ENCODE data around the gene GRIK1. TPM values are rescaled to one million over a fixed set of nuclear protein-coding genes. Genes with fewer than 3 reads are reported as not detected.
A peak's percentile ranks its signal among the peaks of the same experiment; 100 is the strongest.

The GRIK1 gene
- total RNA-seq, 1 experiment from 2014 or later, result not detected

GRCh38 chr21:29547998-29548397, 391.8 kb downstream of the GRIK1 start:
- DNase-seq (ENCODE audit: low read depth), result no peak

- DNase-seq (ENCODE audit: low read depth), result no peak
These were observed 393.7 kb downstream of the GRIK1 start for GRCh38 chr21:29546071-29546470.

GRCh38 chr21:29540289-29540688, 399.5 kb downstream of the GRIK1 start:
- no peak for DNase-seq (ENCODE audit: low read depth)

GRCh38 chr21:29538115-29538514, 401.7 kb downstream of the GRIK1 start:
- peak; percentile 41 for DNase-seq (ENCODE audit: low read depth)

- DNase-seq (ENCODE audit: low read depth), result no peak
These were observed 405.3 kb downstream of the GRIK1 start for GRCh38 chr21:29534448-29534847.

- DNase-seq (ENCODE audit: low read depth), result no peak
These were observed 410.7 kb downstream of the GRIK1 start for GRCh38 chr21:29529139-29529538.

GRCh38 chr21:29526545-29526944, 413.3 kb downstream of the GRIK1 start:
- DNase-seq (ENCODE audit: low read depth), result no peak

- DNase-seq (ENCODE audit: low read depth), result no peak
These were observed 415.7 kb downstream of the GRIK1 start for GRCh38 chr21:29524055-29524454.

- no peak for DNase-seq (ENCODE audit: low read depth)
These were observed 416.1 kb downstream of the GRIK1 start for GRCh38 chr21:29523646-29524045.

- DNase-seq (ENCODE audit: low read depth), result no peak
These were observed 417.9 kb downstream of the GRIK1 start for GRCh38 chr21:29521872-29522271.

- no peak for DNase-seq (ENCODE audit: low read depth)
These were observed 419.6 kb downstream of the GRIK1 start for GRCh38 chr21:29520171-29520570.

GRCh38 chr21:29514652-29515247, 425.0 kb downstream of the GRIK1 start:
- no peak for DNase-seq (ENCODE audit: low read depth)

GRCh38 chr21:29513535-29513934, 426.3 kb downstream of the GRIK1 start:
- DNase-seq (ENCODE audit: low read depth), result no peak

- no peak for DNase-seq (ENCODE audit: low read depth)
These were observed 428.7 kb downstream of the GRIK1 start for GRCh38 chr21:29511096-29511495.

GRCh38 chr21:29509121-29509520, 430.7 kb downstream of the GRIK1 start:
- no peak for DNase-seq (ENCODE audit: low read depth)

GRCh38 chr21:29508301-29508700, 431.5 kb downstream of the GRIK1 start:
- no peak for DNase-seq (ENCODE audit: low read depth)

- DNase-seq (ENCODE audit: low read depth), result no peak
These were observed 432.8 kb downstream of the GRIK1 start for GRCh38 chr21:29506947-29507346.

- no peak for DNase-seq (ENCODE audit: low read depth)
These were observed 433.6 kb downstream of the GRIK1 start for GRCh38 chr21:29506214-29506613.

GRCh38 chr21:29504751-29505321, 435.0 kb downstream of the GRIK1 start:
- DNase-seq (ENCODE audit: low read depth), result peak; percentile 26

- DNase-seq (ENCODE audit: low read depth), result peak; percentile 49
These were observed 438.3 kb downstream of the GRIK1 start for GRCh38 chr21:29501451-29501850.

- peak; percentile 38 for DNase-seq (ENCODE audit: low read depth)
These were observed 440.0 kb downstream of the GRIK1 start for GRCh38 chr21:29499734-29500343.

- DNase-seq (ENCODE audit: low read depth), result no peak
These were observed 440.6 kb downstream of the GRIK1 start for GRCh38 chr21:29499229-29499628.

- no peak for DNase-seq (ENCODE audit: low read depth)
These were observed 443.5 kb downstream of the GRIK1 start for GRCh38 chr21:29496337-29496736.

Measured in LHCN-M2 (cell line).